Mesendoderm (in vitro differentiated cells): Measurements from ENCODE around the gene MREG.

Experiments
- DNase-seq: peaks from one replicate; pipeline ENCODE4 v3.0.0; 2013
- H2AK5ac ChIP-seq: 2 replicates; pipeline ENCODE4 v1.6.1; 2013; ENCODE audit warnings: low read length, inconsistent platforms
- H2BK120ac ChIP-seq: 2 replicates; pipeline ENCODE4 v1.6.1; 2013; ENCODE audit warnings: low read depth, mild to moderate bottlenecking, low read length, moderate library complexity, mixed read lengths
- H2BK15ac ChIP-seq: replicated peaks from 2 replicates; pipeline ENCODE4 v1.6.1; 2013; ENCODE audit warnings: low read depth, mild to moderate bottlenecking, moderate library complexity
- H2BK5ac ChIP-seq: 2 replicates; pipeline ENCODE4 v1.6.1; 2013; ENCODE audit warnings: low read length, inconsistent platforms
- H3K18ac ChIP-seq: 2 replicates; pipeline ENCODE4 v1.6.1; 2013; ENCODE audit warnings: mild to moderate bottlenecking, low read length, mixed read lengths
- H3K23ac ChIP-seq: one replicate; pipeline ENCODE4 v1.6.1; 2013; ENCODE audit warnings: low read length
- H3K27ac ChIP-seq: 2 replicates; pipeline ENCODE4 v1.5.1; 2013; ENCODE audit warnings: low read depth, mild to moderate bottlenecking, inconsistent platforms, low read length, moderate library complexity
- H3K27me3 ChIP-seq: 2 replicates; pipeline ENCODE4 v1.6.1; 2013; ENCODE audit warnings: low read length, control low read depth, mild to moderate bottlenecking, inconsistent platforms; ENCODE audit not compliant: insufficient read depth, poor library complexity
- H3K36me3 ChIP-seq: 2 replicates; pipeline ENCODE4 v1.6.1; 2013; ENCODE audit warnings: low read length, inconsistent platforms; ENCODE audit not compliant: control insufficient read depth, insufficient read depth
- H3K4ac ChIP-seq: one replicate; pipeline ENCODE4 v1.6.1; 2013; ENCODE audit warnings: low read depth, mild to moderate bottlenecking, low read length, moderate library complexity
- H3K4me1 ChIP-seq: 2 replicates; pipeline ENCODE4 v1.6.1; 2013; ENCODE audit warnings: low read depth, low read length, inconsistent platforms; ENCODE audit not compliant: control insufficient read depth
- H3K4me2 ChIP-seq: 2 replicates; pipeline ENCODE4 v1.6.1; 2013; ENCODE audit warnings: low read length
- H3K4me3 ChIP-seq: 2 replicates; pipeline ENCODE4 v1.5.1; 2013; ENCODE audit warnings: mild to moderate bottlenecking, low read length
- H3K56ac ChIP-seq: one replicate; pipeline ENCODE4 v1.6.1; 2013; ENCODE audit warnings: low read length
- H3K79me1 ChIP-seq: 2 replicates; pipeline ENCODE4 v1.6.1; 2013; ENCODE audit warnings: low read length, inconsistent platforms
- H3K79me2 ChIP-seq: 2 replicates; pipeline ENCODE4 v1.6.1; 2013; ENCODE audit warnings: mild to moderate bottlenecking, low read length; ENCODE audit not compliant: control insufficient read depth, insufficient read depth
- H3K9ac ChIP-seq: 2 replicates; pipeline ENCODE4 v1.6.1; 2013; ENCODE audit warnings: low read length, inconsistent platforms
- H4K5ac ChIP-seq: one replicate; pipeline ENCODE4 v1.6.1; 2013; ENCODE audit warnings: low read length
- H4K8ac ChIP-seq: one replicate; pipeline ENCODE4 v1.6.1; 2013; ENCODE audit warnings: low read depth, mild to moderate bottlenecking, control low read depth, low read length, moderate library complexity
- WGBS: extraction: QIAGEN DNeasy Blood & Tissue Kit; methylation state at CpG from one replicate; pipeline ENCODE4 v1.1.7; 2013; ENCODE audit warnings: low lambda C conversion rate, missing lambda C conversion rate; ENCODE audit not compliant: insufficient coverage; ENCODE audit errors: extremely low coverage; 5-methylcytosine and 5-hydroxymethylcytosine counted together

MREG gene

GRCh38 chr2:215919624-215920243, 93.6 kb downstream of the MREG start:
- peak overlapping the region; percentile 71 for H3K4ac ChIP-seq
- H3K56ac ChIP-seq: peak overlapping the region; percentile 11
- H2BK15ac ChIP-seq: no peak overlapping the region
- H4K5ac ChIP-seq: no peak overlapping the region
- DNase-seq: no peak
- peak overlapping the region; percentile 17 for H3K9ac ChIP-seq
- no CpG with 5 or more reads among the region's 8 CpGs for WGBS
- H3K4me1 ChIP-seq: peaks cover 2% of the 10 kb centered on the region
- H3K18ac ChIP-seq: peak overlapping the region; percentile 94
- H3K23ac ChIP-seq: no peak overlapping the region
- no peaks in the 10 kb centered on the region for H3K79me2 ChIP-seq
- no peak overlapping the region for H3K4me2 ChIP-seq
- H2BK5ac ChIP-seq: peak overlapping the region; percentile 2
- H4K8ac ChIP-seq: no peak overlapping the region
- H3K79me1 ChIP-seq: no peaks in the 10 kb centered on the region
- no peak overlapping the region for H3K4me3 ChIP-seq
- no peak overlapping the region for H3K27ac ChIP-seq
- H2BK120ac ChIP-seq: no peak overlapping the region
- H3K36me3 ChIP-seq: no peaks in the 10 kb centered on the region
- no peaks in the 10 kb centered on the region for H3K27me3 ChIP-seq
- no peak overlapping the region for H2AK5ac ChIP-seq

GRCh38 chr2:215918901-215919599, 94.3 kb downstream of the MREG start:
- no peak overlapping the region for H4K8ac ChIP-seq
- H3K23ac ChIP-seq: no peak overlapping the region
- peak overlapping the region; percentile 49 for H2BK120ac ChIP-seq
- H3K27me3 ChIP-seq: no peaks in the 10 kb centered on the region
- WGBS: no CpG with 5 or more reads among the region's 3 CpGs
- H3K4me1 ChIP-seq: peaks cover 2% of the 10 kb centered on the region
- no peak overlapping the region for H4K5ac ChIP-seq
- peak overlapping the region; percentile 2 for H2BK5ac ChIP-seq
- peak overlapping the region; percentile 94 for H3K18ac ChIP-seq
- H3K4me3 ChIP-seq: no peak overlapping the region
- H3K36me3 ChIP-seq: no peaks in the 10 kb centered on the region
- H2AK5ac ChIP-seq: no peak overlapping the region
- H3K79me2 ChIP-seq: no peaks in the 10 kb centered on the region
- H3K4ac ChIP-seq: peak overlapping the region; percentile 62
- H3K9ac ChIP-seq: no peak overlapping the region
- peak overlapping the region; percentile 39 for H3K27ac ChIP-seq
- no peak overlapping the region for H2BK15ac ChIP-seq
- no peaks in the 10 kb centered on the region for H3K79me1 ChIP-seq
- H3K4me2 ChIP-seq: no peak overlapping the region
- no peak for DNase-seq
- H3K56ac ChIP-seq: peak overlapping the region; percentile 11

DNA sequence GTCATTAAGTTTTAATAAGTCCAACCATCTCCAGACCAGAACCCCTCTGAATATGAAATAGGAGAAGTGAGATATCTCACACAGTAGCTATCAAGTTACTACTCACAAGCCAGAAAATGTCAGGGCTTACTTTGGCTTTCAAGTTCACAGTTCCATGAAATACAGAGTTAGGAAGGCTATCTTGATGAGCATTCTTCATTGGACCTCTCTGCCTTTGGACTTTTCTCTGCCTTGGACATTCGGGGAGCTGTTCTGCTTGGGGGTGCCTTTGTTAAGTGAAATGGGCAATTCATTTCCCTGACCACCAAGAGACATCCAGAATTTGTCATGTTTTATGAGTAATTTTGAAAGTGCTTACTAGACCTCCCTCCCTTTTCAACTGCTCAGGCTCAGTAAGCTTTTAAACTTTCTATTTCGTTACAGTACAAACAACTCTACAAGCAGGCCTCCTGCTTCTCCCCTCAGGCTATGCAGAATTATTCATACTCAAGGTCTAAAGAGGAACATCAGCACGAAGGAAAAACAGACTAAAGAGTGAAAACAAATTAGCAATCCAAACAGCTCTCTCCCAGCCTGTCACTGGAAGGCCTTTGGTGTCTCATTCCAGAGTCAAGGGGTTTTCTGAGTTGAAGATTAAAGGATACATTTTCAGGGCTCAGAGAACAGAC, 95.3 kb downstream of the MREG start:
- peaks cover 2% of the 10 kb centered on the region for H3K4me1 ChIP-seq
- peak overlapping the region; percentile 61 for H3K56ac ChIP-seq
- peak overlapping the region; percentile 47 for H2AK5ac ChIP-seq
- peak overlapping the region; percentile 66 for H3K27ac ChIP-seq
- H2BK120ac ChIP-seq: no peak overlapping the region
- H3K18ac ChIP-seq: peak overlapping the region; percentile 82
- H4K5ac ChIP-seq: no peak overlapping the region
- no peak overlapping the region for H4K8ac ChIP-seq
- no peaks in the 10 kb centered on the region for H3K79me2 ChIP-seq
- H3K9ac ChIP-seq: peak overlapping the region; percentile 39
- H3K4me2 ChIP-seq: no peak overlapping the region
- no peaks in the 10 kb centered on the region for H3K79me1 ChIP-seq
- no peak overlapping the region for H2BK15ac ChIP-seq
- H3K4ac ChIP-seq: no peak overlapping the region
- no CpG with 5 or more reads among the region's 3 CpGs for WGBS
- no peak overlapping the region for H3K23ac ChIP-seq
- H2BK5ac ChIP-seq: peak overlapping the region; percentile 84
- H3K36me3 ChIP-seq: no peaks in the 10 kb centered on the region
- DNase-seq: peak; percentile 62
- H3K27me3 ChIP-seq: no peaks in the 10 kb centered on the region
- H3K4me3 ChIP-seq: no peak overlapping the region

- Histone ChIP-seq H3K9ac (no peak overlapping the region), H4K8ac (no peak overlapping the region), H2BK15ac (no peak overlapping the region), H3K4ac (peak overlapping the region; percentile 12), H4K5ac (no peak overlapping the region), H3K4me3 (no peak overlapping the region), H3K4me2 (no peak overlapping the region), H3K4me1 (peaks cover 2% of the 10 kb centered on the region), H3K18ac (peak overlapping the region; percentile 60), H3K27ac (no peak overlapping the region), H3K56ac (no peak overlapping the region), H2AK5ac (no peak overlapping the region), H2BK5ac (no peak overlapping the region), H3K79me1 (no peaks in the 10 kb centered on the region), H3K27me3 (no peaks in the 10 kb centered on the region), H3K23ac (no peak overlapping the region), H2BK120ac (no peak overlapping the region), H3K36me3 (no peaks in the 10 kb centered on the region), H3K79me2 (no peaks in the 10 kb centered on the region)
- no CpG with 5 or more reads among the region's 5 CpGs for WGBS
- no peak for DNase-seq
These were observed 97.9 kb downstream of the MREG start for GRCh38 chr2:215915441-215915840.

GRCh38 chr2:215914777-215915165, 98.6 kb downstream of the MREG start:
- H3K27ac ChIP-seq: no peak overlapping the region
- H3K36me3 ChIP-seq: no peaks in the 10 kb centered on the region
- no peak overlapping the region for H2BK5ac ChIP-seq
- H2BK120ac ChIP-seq: no peak overlapping the region
- no peak overlapping the region for H3K4me2 ChIP-seq
- no CpG with 5 or more reads among the region's 4 CpGs for WGBS
- H3K56ac ChIP-seq: no peak overlapping the region
- no peak overlapping the region for H3K9ac ChIP-seq
- no peak overlapping the region for H3K18ac ChIP-seq
- no peaks in the 10 kb centered on the region for H3K27me3 ChIP-seq
- DNase-seq: no peak
- H3K4me3 ChIP-seq: no peak overlapping the region
- no peak overlapping the region for H4K8ac ChIP-seq
- H2AK5ac ChIP-seq: no peak overlapping the region
- H4K5ac ChIP-seq: no peak overlapping the region
- H3K4ac ChIP-seq: peak overlapping the region; percentile 36
- H3K79me1 ChIP-seq: no peaks in the 10 kb centered on the region
- H3K79me2 ChIP-seq: no peaks in the 10 kb centered on the region
- H2BK15ac ChIP-seq: peak overlapping the region; percentile 41
- H3K4me1 ChIP-seq: peaks cover 2% of the 10 kb centered on the region
- no peak overlapping the region for H3K23ac ChIP-seq
